Measurements from ENCODE around the gene GLCE. TPM values are rescaled to one million over a fixed set of nuclear protein-coding genes. Genes with fewer than 3 reads are reported as not detected.

The GLCE gene
- total and polyA plus RNA-seq, 9 of the 15 experiments (the other 6 are each of a cell fraction or from before 2014, with no cell fraction given) = 4.6 to 12.3 (median 10.6) TPM

DNA sequence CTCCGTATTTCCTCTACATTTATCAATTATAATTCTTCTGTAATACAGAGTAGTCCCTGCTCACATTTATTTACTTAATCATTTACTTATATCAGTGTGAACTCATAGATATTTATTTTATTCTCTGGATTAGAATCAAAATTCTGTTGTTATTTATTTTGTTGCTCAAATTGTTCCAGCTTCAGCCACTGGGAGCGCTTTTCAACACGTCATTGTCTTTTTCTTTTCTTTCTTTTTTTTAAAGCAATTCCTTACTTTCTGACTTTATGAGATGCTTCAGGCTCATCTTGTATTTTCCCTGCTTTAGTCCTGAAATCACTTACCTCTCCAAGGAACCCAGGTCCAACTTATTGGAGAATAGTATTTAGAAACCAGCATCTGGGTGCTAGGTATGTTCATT lies 53.4 kb downstream of the GLCE start:
- Histone ChIP-seq H3K36me3 (ENCODE audit: control insufficient read depth, insufficient read depth, low read length) (no peaks in the 10 kb centered on the region), H3K79me2 (ENCODE audit: control insufficient read depth, insufficient read depth, low read length) (no peaks in the 10 kb centered on the region), H3K27ac (ENCODE audit: extremely low read depth, low read depth, low read length) (no peak overlapping the region), H4K20me1 (replicated peaks; ENCODE audit: control insufficient read depth, insufficient read depth, low read length) (no peaks in the 10 kb centered on the region), H3K4me2 (ENCODE audit: insufficient read depth, low read length) (no peak overlapping the region), H3K4me3 (no peak overlapping the region), H3K9ac (ENCODE audit: insufficient read depth in 1 of 2, low read depth in 2 of 2, low read length in 2 of 2) (no peak overlapping the region), H3K4me1 (replicated peaks in 1 of 2; ENCODE audit: control insufficient read depth in 2 of 2, insufficient read depth in 2 of 2, low read length in 2 of 2) (no peaks in the 10 kb centered on the region), H3K9me3 (replicated peaks; ENCODE audit: control insufficient read depth, insufficient read depth, low read depth, low read length) (no peaks in the 10 kb centered on the region), H2AFZ (ENCODE audit: low read depth, low read length) (peak overlapping the region; percentile 63), H3K27me3 (ENCODE audit: control insufficient read depth in 2 of 2, insufficient read depth in 2 of 2, low read length in 2 of 2) (no peaks in the 10 kb centered on the region), H3K9me1 (ENCODE audit: control insufficient read depth, insufficient read depth, low read length) (no peaks in the 10 kb centered on the region)
- DNase-seq (ENCODE audit: extremely low read depth in 1 of 4, low spot score in 3 of 4) = no peak
- no peak for ATAC-seq
- 8% methylated on average over 3 of the region's 3 CpGs for WGBS (ENCODE audit: insufficient coverage, low coverage, missing lambda C conversion rate)
- 0 out of 2 replicates have a peak, but pooled peaks have one; percentile 6 for TF ChIP-seq ZNF384 (IDR thresholded peaks at IDR 0.05; ENCODE audit: low read depth, low read length)
- TF ChIP-seq SMARCB1 (IDR thresholded peaks at IDR 0.05; ENCODE audit: insufficient read length, low read depth) = no peak
- TF ChIP-seq, protein P1, sequence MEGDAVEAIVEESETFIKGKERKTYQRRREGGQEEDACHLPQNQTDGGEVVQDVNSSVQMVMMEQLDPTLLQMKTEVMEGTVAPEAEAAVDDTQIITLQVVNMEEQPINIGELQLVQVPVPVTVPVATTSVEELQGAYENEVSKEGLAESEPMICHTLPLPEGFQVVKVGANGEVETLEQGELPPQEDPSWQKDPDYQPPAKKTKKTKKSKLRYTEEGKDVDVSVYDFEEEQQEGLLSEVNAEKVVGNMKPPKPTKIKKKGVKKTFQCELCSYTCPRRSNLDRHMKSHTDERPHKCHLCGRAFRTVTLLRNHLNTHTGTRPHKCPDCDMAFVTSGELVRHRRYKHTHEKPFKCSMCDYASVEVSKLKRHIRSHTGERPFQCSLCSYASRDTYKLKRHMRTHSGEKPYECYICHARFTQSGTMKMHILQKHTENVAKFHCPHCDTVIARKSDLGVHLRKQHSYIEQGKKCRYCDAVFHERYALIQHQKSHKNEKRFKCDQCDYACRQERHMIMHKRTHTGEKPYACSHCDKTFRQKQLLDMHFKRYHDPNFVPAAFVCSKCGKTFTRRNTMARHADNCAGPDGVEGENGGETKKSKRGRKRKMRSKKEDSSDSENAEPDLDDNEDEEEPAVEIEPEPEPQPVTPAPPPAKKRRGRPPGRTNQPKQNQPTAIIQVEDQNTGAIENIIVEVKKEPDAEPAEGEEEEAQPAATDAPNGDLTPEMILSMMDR (IDR thresholded peaks at IDR 0.05 in 2 of 3, conservative IDR thresholded peaks at IDR 0.05 in 1 of 3; ENCODE audit: insufficient read depth in 2 of 3, low read depth in 1 of 3, low read length in 3 of 3) = peak in 2 of 3 experiments; percentile 48 to 58; a peak in 3 of 6 replicates
- peak; percentile 47; the same call in 1 of the 2 replicates for TF ChIP-seq CREM (IDR thresholded peaks at IDR 0.05; ENCODE audit: low read depth)
- TF ChIP-seq, protein P2, sequence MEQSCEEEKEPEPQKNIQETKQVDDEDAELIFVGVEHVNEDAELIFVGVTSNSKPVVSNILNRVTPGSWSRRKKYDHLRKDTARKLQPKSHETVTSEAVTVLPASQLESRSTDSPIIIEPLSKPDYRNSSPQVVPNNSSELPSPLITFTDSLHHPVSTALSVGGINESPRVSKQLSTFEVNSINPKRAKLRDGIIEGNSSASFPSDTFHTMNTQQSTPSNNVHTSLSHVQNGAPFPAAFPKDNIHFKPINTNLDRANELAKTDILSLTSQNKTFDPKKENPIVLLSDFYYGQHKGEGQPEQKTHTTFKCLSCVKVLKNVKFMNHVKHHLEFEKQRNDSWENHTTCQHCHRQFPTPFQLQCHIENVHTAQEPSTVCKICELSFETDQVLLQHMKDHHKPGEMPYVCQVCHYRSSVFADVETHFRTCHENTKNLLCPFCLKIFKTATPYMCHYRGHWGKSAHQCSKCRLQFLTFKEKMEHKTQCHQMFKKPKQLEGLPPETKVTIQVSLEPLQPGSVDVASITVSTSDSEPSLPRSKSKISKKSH (CRISPR knock-in tag; IDR thresholded peaks at IDR 0.05) = no peak
- intact Hi-C loops (cut with micrococcal nuclease) (no loop called here), in situ Hi-C loops (cut with MboI) (no loop called here)
- no TSS peak for BruUV-seq (replicated peaks)
- ChIA-PET CTCF (ENCODE audit: low intra/inter-chr PET ratio) (no interaction called here), POLR2A (no interaction called here)
- FAIRE-seq = no peak
